HL-60 (cell line): ENCODE data around the gene SLC38A10.
A peak's percentile ranks its signal among the peaks of the same experiment; 100 is the strongest.

Source experiments
- DNase-seq, 2 experiments: peaks; one replicate each; pipeline ENCODE4 v3.0.0-alpha.2; 2010 to 2020; ENCODE audit warnings: low read depth in 1 of 2, low spot score in 1 of 2
- H3K27ac ChIP-seq: fragments of 250-450 bp; sonication (Bioruptor Pico); replicated peaks from 2 replicates; pipeline ENCODE4 v1.5.1; 2020; ENCODE audit warnings: mild to moderate bottlenecking, moderate library complexity
- H3K27me3 ChIP-seq: fragments of 250-450 bp; sonication (Bioruptor Pico); 2 replicates; pipeline ENCODE4 v1.5.1; 2021; ENCODE audit warnings: mild to moderate bottlenecking, moderate library complexity; ENCODE audit not compliant: insufficient read depth, poor library complexity, severe bottlenecking
- H3K4me3 ChIP-seq: replicated peaks from 2 replicates; pipeline ENCODE4 v1.5.1; 2011; ENCODE audit warnings: mild to moderate bottlenecking, control low read depth, low read length; ENCODE audit not compliant: insufficient read depth
- GABPA ChIP-seq: IDR thresholded peaks from 2 replicates; pipeline ENCODE4 v1.6.1; 2012; ENCODE audit warnings: low read depth
- POLR2AphosphoS5 ChIP-seq: IDR thresholded peaks from 2 replicates; pipeline ENCODE4 v1.6.1; 2012; ENCODE audit warnings: low read depth
- SPI1 ChIP-seq: IDR thresholded peaks from 2 replicates; pipeline ENCODE4 v1.6.1; 2012; ENCODE audit warnings: low read depth, mild to moderate bottlenecking, borderline replicate concordance
- TF ChIP-seq, protein P1 (sequence below): IDR thresholded peaks from one replicate; pipeline ENCODE4 v1.5.1; 2011; ENCODE audit warnings: low read length, control low read depth, inconsistent platforms; ENCODE audit not compliant: insufficient read depth
- TF ChIP-seq, protein P2 (sequence below): IDR thresholded peaks from 2 replicates; pipeline ENCODE4 v1.6.1; 2012; ENCODE audit warnings: low read depth; ENCODE audit not compliant: insufficient replicate concordance

SLC38A10 gene

DNA sequence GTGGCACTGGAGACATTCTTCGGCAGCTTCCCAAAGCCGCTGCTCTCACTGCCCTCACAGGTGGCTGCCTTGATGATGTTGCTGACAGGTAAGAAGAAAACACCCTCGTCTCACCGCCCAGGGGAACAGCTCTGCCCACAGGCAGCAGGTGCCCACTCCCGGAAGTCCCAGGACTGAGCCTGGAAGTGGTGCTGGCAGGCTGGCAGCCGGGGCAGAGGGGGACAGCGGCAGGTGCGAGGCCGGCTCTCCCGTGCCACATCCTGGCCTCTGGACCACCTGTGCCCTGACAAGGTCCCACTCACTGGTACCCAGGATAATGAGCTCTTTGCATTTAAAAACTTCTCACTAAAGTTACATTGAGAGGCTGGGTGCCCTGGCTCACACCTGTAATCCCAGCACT, 92.8 kb downstream of the SLC38A10 start:
- DNase-seq = no peak
- TF ChIP-seq, protein P1, sequence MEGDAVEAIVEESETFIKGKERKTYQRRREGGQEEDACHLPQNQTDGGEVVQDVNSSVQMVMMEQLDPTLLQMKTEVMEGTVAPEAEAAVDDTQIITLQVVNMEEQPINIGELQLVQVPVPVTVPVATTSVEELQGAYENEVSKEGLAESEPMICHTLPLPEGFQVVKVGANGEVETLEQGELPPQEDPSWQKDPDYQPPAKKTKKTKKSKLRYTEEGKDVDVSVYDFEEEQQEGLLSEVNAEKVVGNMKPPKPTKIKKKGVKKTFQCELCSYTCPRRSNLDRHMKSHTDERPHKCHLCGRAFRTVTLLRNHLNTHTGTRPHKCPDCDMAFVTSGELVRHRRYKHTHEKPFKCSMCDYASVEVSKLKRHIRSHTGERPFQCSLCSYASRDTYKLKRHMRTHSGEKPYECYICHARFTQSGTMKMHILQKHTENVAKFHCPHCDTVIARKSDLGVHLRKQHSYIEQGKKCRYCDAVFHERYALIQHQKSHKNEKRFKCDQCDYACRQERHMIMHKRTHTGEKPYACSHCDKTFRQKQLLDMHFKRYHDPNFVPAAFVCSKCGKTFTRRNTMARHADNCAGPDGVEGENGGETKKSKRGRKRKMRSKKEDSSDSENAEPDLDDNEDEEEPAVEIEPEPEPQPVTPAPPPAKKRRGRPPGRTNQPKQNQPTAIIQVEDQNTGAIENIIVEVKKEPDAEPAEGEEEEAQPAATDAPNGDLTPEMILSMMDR = no peak
- TF ChIP-seq, protein P2, sequence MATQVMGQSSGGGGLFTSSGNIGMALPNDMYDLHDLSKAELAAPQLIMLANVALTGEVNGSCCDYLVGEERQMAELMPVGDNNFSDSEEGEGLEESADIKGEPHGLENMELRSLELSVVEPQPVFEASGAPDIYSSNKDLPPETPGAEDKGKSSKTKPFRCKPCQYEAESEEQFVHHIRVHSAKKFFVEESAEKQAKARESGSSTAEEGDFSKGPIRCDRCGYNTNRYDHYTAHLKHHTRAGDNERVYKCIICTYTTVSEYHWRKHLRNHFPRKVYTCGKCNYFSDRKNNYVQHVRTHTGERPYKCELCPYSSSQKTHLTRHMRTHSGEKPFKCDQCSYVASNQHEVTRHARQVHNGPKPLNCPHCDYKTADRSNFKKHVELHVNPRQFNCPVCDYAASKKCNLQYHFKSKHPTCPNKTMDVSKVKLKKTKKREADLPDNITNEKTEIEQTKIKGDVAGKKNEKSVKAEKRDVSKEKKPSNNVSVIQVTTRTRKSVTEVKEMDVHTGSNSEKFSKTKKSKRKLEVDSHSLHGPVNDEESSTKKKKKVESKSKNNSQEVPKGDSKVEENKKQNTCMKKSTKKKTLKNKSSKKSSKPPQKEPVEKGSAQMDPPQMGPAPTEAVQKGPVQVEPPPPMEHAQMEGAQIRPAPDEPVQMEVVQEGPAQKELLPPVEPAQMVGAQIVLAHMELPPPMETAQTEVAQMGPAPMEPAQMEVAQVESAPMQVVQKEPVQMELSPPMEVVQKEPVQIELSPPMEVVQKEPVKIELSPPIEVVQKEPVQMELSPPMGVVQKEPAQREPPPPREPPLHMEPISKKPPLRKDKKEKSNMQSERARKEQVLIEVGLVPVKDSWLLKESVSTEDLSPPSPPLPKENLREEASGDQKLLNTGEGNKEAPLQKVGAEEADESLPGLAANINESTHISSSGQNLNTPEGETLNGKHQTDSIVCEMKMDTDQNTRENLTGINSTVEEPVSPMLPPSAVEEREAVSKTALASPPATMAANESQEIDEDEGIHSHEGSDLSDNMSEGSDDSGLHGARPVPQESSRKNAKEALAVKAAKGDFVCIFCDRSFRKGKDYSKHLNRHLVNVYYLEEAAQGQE = no peak
- TF ChIP-seq POLR2AphosphoS5 (no peak), GABPA (no peak), SPI1 (no peak)
- Histone ChIP-seq H3K27me3 (no peaks in the 10 kb centered on the region), H3K27ac (no peak overlapping the region), H3K4me3 (no peak overlapping the region)

DNA sequence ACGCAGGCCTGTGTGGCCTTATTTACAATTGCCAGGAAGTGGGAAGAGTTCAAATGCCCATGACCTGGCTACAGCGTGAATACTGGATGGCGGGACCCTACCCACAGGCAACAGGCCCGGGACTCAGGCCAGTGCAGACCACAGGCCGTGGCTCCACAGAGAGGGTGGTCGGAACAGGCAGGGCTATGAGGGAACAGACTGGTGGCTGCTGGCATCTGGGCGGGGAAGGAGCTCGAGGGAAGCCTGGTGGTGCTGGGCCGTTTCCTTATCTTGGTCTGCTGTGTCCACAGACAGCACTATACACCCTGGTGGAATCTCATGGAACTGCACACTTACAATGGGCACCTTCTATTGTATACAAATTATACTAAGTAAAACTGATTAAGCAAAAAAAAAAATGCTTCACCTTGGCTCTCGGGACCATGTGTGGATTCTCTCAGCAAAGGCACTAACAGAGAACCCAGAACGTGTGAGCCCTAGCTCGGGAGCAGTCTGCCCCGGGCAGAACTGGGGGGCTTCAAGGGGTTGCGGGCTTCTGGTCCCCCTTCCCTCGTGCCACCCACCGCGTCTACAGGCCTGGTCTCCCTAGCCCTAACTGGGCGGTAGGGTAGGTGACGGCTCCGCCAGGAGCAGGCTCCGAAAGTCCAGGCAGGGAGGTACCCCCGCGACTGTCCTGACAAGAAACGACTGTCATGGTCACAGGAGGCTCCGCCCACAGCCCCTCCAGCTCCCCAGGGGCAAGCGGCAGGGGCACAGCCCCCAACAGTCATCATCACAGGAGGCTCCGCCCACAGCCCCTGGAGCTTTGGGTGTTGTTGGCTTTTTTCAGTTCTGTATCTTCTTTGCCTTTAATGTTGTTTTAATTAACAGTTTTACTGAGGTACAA, 94.2 kb downstream of the SLC38A10 start:
- Histone ChIP-seq H3K4me3 (no peak overlapping the region), H3K27ac (no peak overlapping the region), H3K27me3 (no peaks in the 10 kb centered on the region)
- DNase-seq = peak; percentile 47 to 84
- TF ChIP-seq, protein P1 = peak; percentile 65
- TF ChIP-seq GABPA = no peak

DNA sequence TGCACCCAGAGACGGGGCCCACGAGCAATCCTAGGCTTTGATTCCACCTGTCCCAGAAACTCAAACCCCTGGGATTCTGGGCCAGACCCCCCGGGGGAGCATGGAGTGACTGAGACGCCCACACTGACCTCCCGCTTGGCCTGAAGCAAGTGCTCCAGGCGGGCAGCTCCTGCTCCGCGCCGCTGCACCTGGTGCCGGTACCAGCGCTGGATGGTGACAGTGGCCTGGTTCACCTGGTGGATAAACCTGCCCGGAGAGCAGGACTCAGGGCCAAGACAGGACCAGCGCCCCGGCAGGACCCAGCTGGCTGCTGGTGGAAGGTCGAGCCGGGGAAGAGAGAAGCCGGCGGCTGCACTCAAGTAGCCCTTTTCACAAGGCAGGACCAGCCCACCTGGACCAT, 94.9 kb downstream of the SLC38A10 start:
- TF ChIP-seq GABPA (no peak), SPI1 (no peak), POLR2AphosphoS5 (no peak)
- TF ChIP-seq, protein P1 = no peak
- TF ChIP-seq, protein P2 = no peak
- no peaks in the 10 kb centered on the region for H3K27me3 ChIP-seq
- H3K4me3 ChIP-seq = no peak overlapping the region
- no peak for DNase-seq
- no peak overlapping the region for H3K27ac ChIP-seq
